Skeletal muscle satellite cell (primary cell): ENCODE data around the gene A2M.

Source experiments
- H3K27me3 ChIP-seq: 2 replicates; pipeline ENCODE4 v1.7.0; 2013; ENCODE audit warnings: low read length; ENCODE audit not compliant: control insufficient read depth, insufficient read depth
- H3K36me3 ChIP-seq: 2 replicates; pipeline ENCODE4 v1.7.0; 2013; ENCODE audit warnings: mild to moderate bottlenecking, control low read depth, low read length; ENCODE audit not compliant: insufficient read depth
- H3K4me1 ChIP-seq: 2 replicates; pipeline ENCODE4 v1.7.0; 2013; ENCODE audit warnings: low read length; ENCODE audit not compliant: control insufficient read depth, insufficient read depth
- H3K4me2 ChIP-seq: 2 replicates; pipeline ENCODE4 v1.7.0; 2013; ENCODE audit warnings: mild to moderate bottlenecking, low read length
- H3K4me3 ChIP-seq: 2 replicates; pipeline ENCODE4 v1.7.0; 2013; ENCODE audit warnings: low read length
- H3K9ac ChIP-seq: 2 replicates; pipeline ENCODE4 v1.7.0; 2013; ENCODE audit warnings: mild to moderate bottlenecking, low read depth, low read length, moderate library complexity
- H3K9me3 ChIP-seq: replicated peaks from 2 replicates; pipeline ENCODE4 v1.7.0; 2013; ENCODE audit warnings: mild to moderate bottlenecking, control low read depth, low read length

Gene A2M

GRCh38 chr12:9066755-9067423, 48.8 kb downstream of the A2M start:
- Histone ChIP-seq H3K9ac (no peak overlapping the region), H3K4me3 (no peak overlapping the region)

DNA sequence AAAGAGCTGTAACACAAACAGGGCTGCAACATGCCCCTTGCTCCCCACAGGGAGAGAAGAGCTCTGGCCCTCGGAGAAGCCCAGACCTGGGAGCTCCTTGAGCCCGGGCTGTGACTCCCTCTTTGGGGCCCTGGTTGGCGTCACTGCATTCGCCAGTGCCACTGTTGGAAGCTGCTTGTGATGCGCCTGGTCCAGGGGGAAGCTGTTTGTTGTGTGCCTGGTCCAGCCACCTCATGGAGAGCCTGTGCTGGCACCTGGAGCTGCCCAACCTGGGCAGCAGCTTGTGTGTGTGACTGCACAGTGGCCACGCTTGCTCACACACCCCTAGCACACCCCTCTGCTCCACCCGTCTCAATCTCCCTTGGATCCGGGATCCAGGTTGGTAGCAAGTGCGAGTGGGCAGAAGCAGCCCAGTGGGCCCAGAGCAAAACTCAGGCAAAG, 49.5 kb downstream of the A2M start:
- H3K4me3 ChIP-seq = no peak overlapping the region

More at GRCh38 chr12:9066755-9067423, 48.8 kb downstream of the A2M start:
- no peak overlapping the region for H3K4me2 ChIP-seq
- no peaks in the 10 kb centered on the region for H3K9me3 ChIP-seq
- H3K4me1 ChIP-seq = peaks cover 4% of the 10 kb centered on the region
- H3K36me3 ChIP-seq = no peaks in the 10 kb centered on the region
- no peaks in the 10 kb centered on the region for H3K27me3 ChIP-seq

DNA sequence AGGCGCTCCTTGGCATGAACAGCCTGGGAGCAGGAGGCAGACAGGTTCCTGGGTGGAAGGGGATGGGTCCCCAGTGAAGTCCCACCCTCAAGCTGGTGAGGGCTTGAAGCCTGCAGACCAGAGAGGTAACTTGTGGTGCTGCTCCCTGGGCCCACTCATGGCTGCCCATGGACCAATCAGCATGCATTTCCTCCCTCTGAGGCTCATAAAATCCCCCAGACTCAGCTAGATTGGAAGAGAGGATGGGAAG, 50.2 kb downstream of the A2M start:
- Histone ChIP-seq H3K9me3 (no peaks in the 10 kb centered on the region), H3K36me3 (no peaks in the 10 kb centered on the region), H3K9ac (no peak overlapping the region), H3K4me1 (peaks cover 4% of the 10 kb centered on the region), H3K4me2 (peak overlapping the region; percentile 66), H3K4me3 (peak overlapping the region; percentile 47), H3K27me3 (no peaks in the 10 kb centered on the region)

More for the DNA sequence above, 49.5 kb downstream of the A2M start:
- H3K4me1 ChIP-seq = peaks cover 4% of the 10 kb centered on the region
- no peaks in the 10 kb centered on the region for H3K9me3 ChIP-seq
- H3K36me3 ChIP-seq = no peaks in the 10 kb centered on the region
- no peak overlapping the region for H3K4me2 ChIP-seq
- H3K27me3 ChIP-seq = no peaks in the 10 kb centered on the region
- no peak overlapping the region for H3K9ac ChIP-seq

GRCh38 chr12:9064815-9065606, 50.7 kb downstream of the A2M start:
- peaks cover 4% of the 10 kb centered on the region for H3K4me1 ChIP-seq
- H3K9ac ChIP-seq = peak overlapping the region; percentile 85
- peak overlapping the region; percentile 96 for H3K4me2 ChIP-seq
- H3K27me3 ChIP-seq = no peaks in the 10 kb centered on the region
- no peaks in the 10 kb centered on the region for H3K36me3 ChIP-seq
- H3K4me3 ChIP-seq = peak overlapping the region; percentile 86
- H3K9me3 ChIP-seq = no peaks in the 10 kb centered on the region

GRCh38 chr12:9064201-9064814, 51.4 kb downstream of the A2M start:
- peak overlapping the region; percentile 85 for H3K9ac ChIP-seq
- peak overlapping the region; percentile 96 for H3K4me2 ChIP-seq
- H3K4me3 ChIP-seq = peak overlapping the region; percentile 86
- no peaks in the 10 kb centered on the region for H3K27me3 ChIP-seq
- peaks cover 4% of the 10 kb centered on the region for H3K4me1 ChIP-seq
- no peaks in the 10 kb centered on the region for H3K9me3 ChIP-seq
- no peaks in the 10 kb centered on the region for H3K36me3 ChIP-seq

GRCh38 chr12:9052610-9053009, 63.1 kb downstream of the A2M start:
- Histone ChIP-seq H3K9ac (no peak overlapping the region), H3K4me2 (no peak overlapping the region)

GRCh38 chr12:9051158-9051550, 64.6 kb downstream of the A2M start:
- H3K4me2 ChIP-seq = no peak overlapping the region
- H3K9me3 ChIP-seq = no peaks in the 10 kb centered on the region
- H3K36me3 ChIP-seq = no peaks in the 10 kb centered on the region

More at GRCh38 chr12:9052610-9053009, 63.1 kb downstream of the A2M start:
- H3K9me3 ChIP-seq = no peaks in the 10 kb centered on the region
- no peaks in the 10 kb centered on the region for H3K36me3 ChIP-seq
- H3K27me3 ChIP-seq = peaks cover 39% of the 10 kb centered on the region
- no peak overlapping the region for H3K4me3 ChIP-seq
- no peaks in the 10 kb centered on the region for H3K4me1 ChIP-seq

GRCh38 chr12:9050521-9051157, 65.1 kb downstream of the A2M start:
- Histone ChIP-seq H3K4me2 (no peak overlapping the region), H3K9ac (no peak overlapping the region), H3K36me3 (no peaks in the 10 kb centered on the region), H3K4me3 (no peak overlapping the region), H3K27me3 (peaks cover 38% of the 10 kb centered on the region), H3K9me3 (no peaks in the 10 kb centered on the region), H3K4me1 (no peaks in the 10 kb centered on the region)

More at GRCh38 chr12:9051158-9051550, 64.6 kb downstream of the A2M start:
- Histone ChIP-seq H3K4me3 (no peak overlapping the region), H3K4me1 (no peaks in the 10 kb centered on the region), H3K9ac (no peak overlapping the region), H3K27me3 (peaks cover 39% of the 10 kb centered on the region)

DNA sequence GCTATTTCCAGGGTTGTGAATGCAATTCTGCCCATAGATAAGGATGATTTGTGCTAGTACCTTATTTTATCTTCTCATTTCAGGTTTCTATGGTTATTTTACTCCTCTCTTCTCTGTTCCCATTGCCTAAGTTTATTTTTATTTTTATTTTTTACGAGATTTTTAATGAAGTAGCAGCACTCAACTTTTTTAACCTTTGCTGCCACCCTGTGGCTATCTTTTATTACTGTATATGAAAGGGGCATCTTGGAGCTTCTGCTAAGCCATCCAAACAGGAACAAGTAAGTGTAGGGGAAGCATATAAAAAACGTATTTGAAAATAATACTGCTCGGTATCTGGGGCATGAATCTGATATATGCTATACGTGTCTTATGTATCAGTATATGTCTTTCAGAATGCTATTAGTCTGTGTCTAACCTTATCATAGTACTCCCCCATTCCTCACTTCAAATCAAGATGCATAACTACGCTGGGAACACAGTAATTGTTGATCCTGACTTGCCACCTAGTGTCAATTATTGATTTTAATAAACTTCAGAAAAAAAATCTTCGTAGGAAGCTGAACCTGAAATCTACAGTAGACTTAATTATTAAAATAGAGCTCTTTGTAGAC, 66.1 kb downstream of the A2M start:
- Histone ChIP-seq H3K9ac (no peak overlapping the region), H3K4me1 (no peaks in the 10 kb centered on the region), H3K9me3 (no peaks in the 10 kb centered on the region), H3K4me2 (no peak overlapping the region), H3K4me3 (no peak overlapping the region), H3K27me3 (peaks cover 30% of the 10 kb centered on the region), H3K36me3 (no peaks in the 10 kb centered on the region)

DNA sequence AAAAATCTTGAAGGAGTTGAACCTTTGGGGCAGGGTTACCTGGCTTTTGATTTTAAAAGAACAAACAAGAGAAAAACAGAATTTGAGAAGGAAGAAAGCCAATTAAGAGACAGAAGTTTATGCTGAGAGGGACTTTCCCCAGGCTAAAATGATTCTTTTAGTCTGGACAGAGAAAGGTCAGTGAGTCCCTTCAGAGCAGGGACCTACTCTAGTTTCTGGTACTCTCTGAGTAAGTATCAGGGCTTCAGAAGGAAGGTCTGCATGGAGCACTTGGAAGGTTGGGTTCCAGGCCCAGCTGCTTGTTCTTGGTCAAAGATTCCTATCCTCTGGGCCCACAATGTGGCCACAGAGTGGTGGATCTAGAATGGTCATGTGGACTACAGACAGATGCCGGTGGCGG, 66.8 kb downstream of the A2M start:
- Histone ChIP-seq H3K9me3 (no peaks in the 10 kb centered on the region), H3K4me3 (no peak overlapping the region), H3K9ac (no peak overlapping the region)

DNA sequence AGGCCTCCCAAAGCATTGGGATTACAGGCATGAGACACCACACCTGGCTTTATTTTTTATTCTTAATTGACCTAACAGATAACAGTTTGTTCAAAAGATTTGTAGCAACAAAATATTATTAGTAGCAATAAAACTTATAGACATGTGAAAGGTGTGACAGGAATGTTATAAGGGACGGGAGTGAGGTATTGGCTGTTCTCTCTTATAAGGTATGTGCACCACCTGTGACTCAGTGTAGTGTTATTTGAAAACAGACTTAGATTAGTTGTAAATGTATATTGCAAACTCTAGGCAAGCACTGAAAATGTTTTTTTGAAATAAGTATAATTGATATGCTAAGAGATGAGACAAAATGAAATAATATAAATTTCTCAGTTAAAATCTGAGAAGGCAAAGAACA, 68.6 kb downstream of the A2M start:
- H3K9ac ChIP-seq = no peak overlapping the region
- H3K4me3 ChIP-seq = no peak overlapping the region
- H3K36me3 ChIP-seq = no peaks in the 10 kb centered on the region
- H3K4me2 ChIP-seq = no peak overlapping the region
- H3K27me3 ChIP-seq = peaks cover 11% of the 10 kb centered on the region
- H3K4me1 ChIP-seq = no peaks in the 10 kb centered on the region
- no peaks in the 10 kb centered on the region for H3K9me3 ChIP-seq

More for the DNA sequence above, 66.8 kb downstream of the A2M start:
- Histone ChIP-seq H3K36me3 (no peaks in the 10 kb centered on the region), H3K4me1 (no peaks in the 10 kb centered on the region), H3K4me2 (no peak overlapping the region), H3K27me3 (peaks cover 29% of the 10 kb centered on the region)
